Cardiac fibroblast (primary cell): ENCODE measurements around the gene COG5.

ENCODE experiments used
- DNase-seq, 2 donors: peaks; one replicate each; pipeline versions ENCODE4 v3.0.0 to v3.0.0-alpha.2; 2010; ENCODE audit warnings: low read depth in 2 of 2
- H3K4me3 ChIP-seq, 2 donors: replicated peaks in 1 of 2; 1 replicate in 1 of 2; 2 replicates in 1 of 2; pipeline ENCODE4 v1.5.1; 2011; ENCODE audit warnings: low read depth in 2 of 2, low read length in 2 of 2, mild to moderate bottlenecking in 2 of 2, moderate library complexity in 1 of 2
- CTCF ChIP-seq: IDR thresholded peaks from one replicate; pipeline ENCODE4 v1.5.1; 2011; ENCODE audit warnings: low read depth, mild to moderate bottlenecking, low read length, inconsistent platforms

The COG5 gene

GRCh38 chr7:107206706-107207105, 357.0 kb downstream of the COG5 start:
- H3K4me3 ChIP-seq = no peak overlapping the region
- no peak for TF ChIP-seq CTCF
- DNase-seq = no peak

- DNase-seq = no peak
- no peak for TF ChIP-seq CTCF
- H3K4me3 ChIP-seq = no peak overlapping the region
These were observed 357.6 kb downstream of the COG5 start for GRCh38 chr7:107206136-107206535.

GRCh38 chr7:107203607-107204006, 360.1 kb downstream of the COG5 start:
- no peak for DNase-seq
- TF ChIP-seq CTCF = no peak
- H3K4me3 ChIP-seq = no peak overlapping the region

GRCh38 chr7:107201795-107202450, 361.8 kb downstream of the COG5 start:
- peak; percentile 50 for TF ChIP-seq CTCF
- peak; percentile 24 to 46 for DNase-seq
- no peak overlapping the region for H3K4me3 ChIP-seq

GRCh38 chr7:107196834-107197610, 366.7 kb downstream of the COG5 start:
- TF ChIP-seq CTCF = no peak
- DNase-seq = no peak
- no peak overlapping the region for H3K4me3 ChIP-seq

- no peak for TF ChIP-seq CTCF
- H3K4me3 ChIP-seq = no peak overlapping the region
- DNase-seq = peak in 1 of 2 donors; percentile 18
These were observed 369.7 kb downstream of the COG5 start for GRCh38 chr7:107194052-107194451.
